GM12892 (cell line): ENCODE measurements around the gene CHML.

Experiments
- POLR2A ChIP-seq: IDR thresholded peaks from 2 replicates; pipeline ENCODE4 v1.6.1; 2011; ENCODE audit warnings: low read depth, low read length, control low read depth
- POLR2AphosphoS5 ChIP-seq: IDR thresholded peaks from 2 replicates; pipeline ENCODE4 v1.6.1; 2011; ENCODE audit warnings: low read depth, low read length, control low read depth
- TAF1 ChIP-seq: IDR thresholded peaks from 2 replicates; pipeline ENCODE4 v1.6.1; 2011; ENCODE audit warnings: low read depth, mild to moderate bottlenecking, control low read depth, low read length, borderline replicate concordance

- TF ChIP-seq POLR2A (peak; percentile 95), TAF1 (peak; percentile 79), POLR2AphosphoS5 (peak; percentile 58; the same call in 1 of the 2 replicates)
Measured at GRCh38 chr1:241640149-241640866, at the start of gene CHML, which contains the start of gene OPN3.
